Omental fat pad (tissue), 4 donors: ENCODE data around the gene KCNIP3. TPM values are rescaled to one million over a fixed set of nuclear protein-coding genes. Genes with fewer than 3 reads are reported as not detected.
"Not testable (repeated sequence)": the region's sequence is repeated elsewhere in the genome, so short reads cannot be mapped to it uniquely, and the experiment has no call there.

Source experiments
- ATAC-seq: fragments of 150-250 bp; one replicate; pipeline ENCODE4 v1.9.1; 2016; ENCODE audit warnings: mild to moderate bottlenecking, moderate library complexity; ENCODE audit not compliant: low FRiP score
- DNase-seq: peaks from one replicate; pipeline ENCODE4 v3.0.0-alpha.2; 2019; ENCODE audit warnings: low spot score
- total RNA-seq, 4 donors: library from RNA; depleted of rRNA; stranded (reverse); fragments of >200 nt; gene quantifications; one replicate each; pipeline ENCODE4 v1.1.0, GENCODE V29; 2016
- TF ChIP-seq, protein P1 (sequence below), 3 donors: fragments of 450-650 bp; IDR thresholded peaks; one replicate each; pipeline ENCODE4 v1.5.1; 2016 to 2017; ENCODE audit warnings: antibody characterized with exemption in 3 of 3, mild to moderate bottlenecking in 3 of 3, moderate library complexity in 2 of 3

The KCNIP3 gene
- total RNA-seq, 4 donors from 2014 or later, result 5.5 to 37.4 (median 7.1) TPM

DNA sequence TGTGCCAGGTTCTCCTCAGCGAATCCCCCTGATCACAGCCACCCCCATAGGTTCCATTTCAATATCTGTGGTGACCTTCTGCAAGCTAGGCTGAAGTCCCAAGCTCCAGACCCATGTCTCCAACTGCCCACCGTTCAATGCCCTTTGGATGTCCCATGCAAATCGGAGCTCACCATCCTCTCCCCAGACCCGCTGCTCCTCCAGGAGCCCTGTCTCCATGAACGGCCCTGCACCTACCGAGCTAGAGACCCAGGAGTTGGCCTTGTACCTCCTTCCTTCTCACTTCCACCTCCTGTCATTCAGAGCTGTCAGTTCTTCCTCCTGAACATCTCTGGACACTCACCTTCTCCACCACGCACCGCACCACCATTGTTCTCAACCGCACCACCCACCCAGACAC is 104.3 kb downstream of the KCNIP3 start:
- ATAC-seq, result no peak
- TF ChIP-seq, protein P1, sequence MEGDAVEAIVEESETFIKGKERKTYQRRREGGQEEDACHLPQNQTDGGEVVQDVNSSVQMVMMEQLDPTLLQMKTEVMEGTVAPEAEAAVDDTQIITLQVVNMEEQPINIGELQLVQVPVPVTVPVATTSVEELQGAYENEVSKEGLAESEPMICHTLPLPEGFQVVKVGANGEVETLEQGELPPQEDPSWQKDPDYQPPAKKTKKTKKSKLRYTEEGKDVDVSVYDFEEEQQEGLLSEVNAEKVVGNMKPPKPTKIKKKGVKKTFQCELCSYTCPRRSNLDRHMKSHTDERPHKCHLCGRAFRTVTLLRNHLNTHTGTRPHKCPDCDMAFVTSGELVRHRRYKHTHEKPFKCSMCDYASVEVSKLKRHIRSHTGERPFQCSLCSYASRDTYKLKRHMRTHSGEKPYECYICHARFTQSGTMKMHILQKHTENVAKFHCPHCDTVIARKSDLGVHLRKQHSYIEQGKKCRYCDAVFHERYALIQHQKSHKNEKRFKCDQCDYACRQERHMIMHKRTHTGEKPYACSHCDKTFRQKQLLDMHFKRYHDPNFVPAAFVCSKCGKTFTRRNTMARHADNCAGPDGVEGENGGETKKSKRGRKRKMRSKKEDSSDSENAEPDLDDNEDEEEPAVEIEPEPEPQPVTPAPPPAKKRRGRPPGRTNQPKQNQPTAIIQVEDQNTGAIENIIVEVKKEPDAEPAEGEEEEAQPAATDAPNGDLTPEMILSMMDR (IDR thresholded peaks at IDR 0.05), result no peak
- no peak for DNase-seq

GRCh38 chr2:95402004-95402369 is 104.8 kb downstream of the KCNIP3 start:
- peak; percentile 55 for ATAC-seq
- not testable (repeated sequence) for DNase-seq

GRCh38 chr2:95402370-95403203 is 105.4 kb downstream of the KCNIP3 start, which contains the start of gene FAHD2A:
FAHD2A (plus strand) TSS chr2:95402708; CDS start chr2:95405559, 2,851 bp downstream.
- ATAC-seq, result peak; percentile 98
- peak; percentile 95 for DNase-seq
- TF ChIP-seq, protein P1 (IDR thresholded peaks at IDR 0.05), result no peak

GRCh38 chr2:95403204-95403721 is 106.1 kb downstream of the KCNIP3 start:
- ATAC-seq, result peak; percentile 62
- DNase-seq, result not testable (repeated sequence)

- DNase-seq, result not testable (repeated sequence)
These were observed 106.7 kb downstream of the KCNIP3 start for GRCh38 chr2:95403824-95404223.

DNA sequence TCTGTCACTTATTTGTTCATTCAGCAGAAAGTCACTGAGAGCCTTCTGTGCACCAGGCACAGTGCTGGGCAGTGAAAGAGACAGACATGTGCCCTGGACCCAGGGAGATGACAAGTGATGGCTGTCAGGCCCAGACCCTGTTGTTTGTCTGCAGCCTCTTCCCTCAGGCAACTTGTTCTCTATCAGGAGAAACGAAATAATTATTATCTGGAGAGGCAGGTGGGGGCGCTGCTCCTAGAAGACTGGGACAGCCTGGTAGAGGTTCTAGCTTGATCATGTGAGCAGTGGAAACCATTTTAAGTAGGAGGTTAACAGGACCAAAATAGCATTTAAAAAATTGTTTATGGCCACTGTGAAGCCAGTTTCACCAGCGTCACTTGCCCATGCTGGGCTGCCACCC is 107.5 kb downstream of the KCNIP3 start:
- not testable (repeated sequence) for ATAC-seq, DNase-seq

More at GRCh38 chr2:95403824-95404223, 106.7 kb downstream of the KCNIP3 start:
- not testable (repeated sequence) for ATAC-seq

- ATAC-seq, DNase-seq: not testable (repeated sequence)
These were observed 114.1 kb downstream of the KCNIP3 start for GRCh38 chr2:95411239-95411638.

- ATAC-seq (peak; percentile 89), DNase-seq (peak; percentile 75)
- TF ChIP-seq, protein P1 (IDR thresholded peaks at IDR 0.05), result peak in 2 of 3 donors; percentile 63 to 83
These were observed 117.0 kb downstream of the KCNIP3 start for GRCh38 chr2:95414015-95414594.

GRCh38 chr2:95415138-95415537 is 118.0 kb downstream of the KCNIP3 start:
- not testable (repeated sequence) for ATAC-seq, DNase-seq

DNA sequence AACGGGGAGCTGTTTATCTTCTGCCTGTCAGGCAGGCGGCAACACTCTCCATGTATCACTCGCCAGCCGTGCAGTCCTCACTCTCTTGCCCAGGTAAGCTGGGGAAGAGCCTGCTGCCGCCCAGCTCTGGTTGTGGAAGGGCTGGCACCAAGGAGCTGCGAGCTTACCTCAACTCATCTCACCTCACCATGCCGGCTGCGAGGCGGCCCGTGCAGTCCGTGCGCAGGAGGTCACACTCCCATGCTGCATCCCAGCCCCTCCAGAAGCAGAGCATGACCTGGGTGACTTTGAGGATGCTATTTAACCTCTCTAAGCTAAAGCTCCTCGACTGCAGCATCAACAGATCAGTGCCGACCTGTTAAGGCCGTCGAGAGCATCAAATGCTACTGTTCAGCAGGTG is 118.4 kb downstream of the KCNIP3 start:
- not testable (repeated sequence) for DNase-seq, ATAC-seq

GRCh38 chr2:95427196-95427867 is 130.2 kb downstream of the KCNIP3 start:
- ATAC-seq, DNase-seq: not testable (repeated sequence)

DNA sequence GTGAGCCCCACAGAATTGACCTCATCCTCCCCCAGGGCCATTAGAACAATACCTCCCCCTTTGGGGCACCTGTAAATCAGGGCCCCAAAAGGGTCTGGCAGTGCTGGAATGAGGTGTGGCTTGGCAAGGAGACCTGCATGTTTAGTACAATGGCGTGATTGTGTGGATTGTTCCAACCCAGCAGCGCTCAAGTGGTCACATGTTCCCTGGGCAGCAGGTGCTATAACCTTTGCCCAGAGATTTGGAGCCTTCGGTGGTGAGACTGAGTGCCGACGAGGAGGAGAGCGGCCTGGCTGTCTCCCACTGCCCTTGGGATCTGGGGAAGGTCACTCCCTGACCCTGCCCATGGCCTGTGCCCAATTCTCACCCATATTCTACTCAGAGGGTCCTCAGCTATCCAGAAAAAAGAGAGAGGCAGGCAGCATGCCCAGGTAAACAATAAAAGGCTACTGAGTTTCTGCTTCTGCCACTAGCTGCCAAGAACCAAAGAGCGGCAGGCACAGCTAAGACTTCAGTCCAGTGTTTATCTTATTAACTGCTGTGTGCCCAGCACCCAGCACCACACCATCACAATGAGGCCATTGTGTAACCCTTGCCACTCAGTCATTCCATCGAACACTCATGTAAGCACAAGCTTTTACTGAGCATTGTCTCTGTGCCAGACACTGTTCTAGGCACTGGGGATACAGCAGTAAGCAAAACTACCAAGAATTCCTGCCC is 132.8 kb downstream of the KCNIP3 start:
- ATAC-seq, DNase-seq: not testable (repeated sequence)

- ATAC-seq, DNase-seq: not testable (repeated sequence)
These were observed 136.2 kb downstream of the KCNIP3 start for GRCh38 chr2:95433373-95433772.

- not testable (repeated sequence) for ATAC-seq, DNase-seq
These were observed 136.8 kb downstream of the KCNIP3 start for GRCh38 chr2:95433973-95434372.
